ENCODE measurements around the gene MPZL1. TPM values are rescaled to one million over a fixed set of nuclear protein-coding genes. Genes with fewer than 3 reads are reported as not detected.
A peak's percentile ranks its signal among the peaks of the same experiment; 100 is the strongest.

Gene MPZL1
- total RNA-seq, 1 donor from 2014 or later, result 132 TPM

DNA sequence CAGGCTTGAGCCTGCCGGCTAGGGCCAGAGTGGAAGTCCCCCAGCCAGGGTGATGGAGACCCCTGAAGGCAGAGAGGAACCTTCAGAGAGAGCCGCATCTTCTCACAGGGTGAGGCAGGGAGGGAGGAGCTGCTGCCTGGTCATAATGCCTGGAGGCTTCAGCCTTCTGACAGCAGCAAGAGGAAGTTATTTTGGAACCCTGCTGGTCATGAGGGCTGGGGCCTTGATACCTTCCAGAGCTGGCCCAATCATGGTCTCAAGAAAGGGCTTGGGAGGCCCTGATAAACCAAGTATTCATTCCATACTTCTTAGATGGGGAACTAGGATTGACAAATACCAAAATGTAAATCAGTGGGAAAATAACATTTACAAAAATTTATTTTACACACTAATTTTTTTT, 26.6 kb upstream of the MPZL1 start:
- no peak for DNase-seq (ENCODE audit: low spot score)

DNA sequence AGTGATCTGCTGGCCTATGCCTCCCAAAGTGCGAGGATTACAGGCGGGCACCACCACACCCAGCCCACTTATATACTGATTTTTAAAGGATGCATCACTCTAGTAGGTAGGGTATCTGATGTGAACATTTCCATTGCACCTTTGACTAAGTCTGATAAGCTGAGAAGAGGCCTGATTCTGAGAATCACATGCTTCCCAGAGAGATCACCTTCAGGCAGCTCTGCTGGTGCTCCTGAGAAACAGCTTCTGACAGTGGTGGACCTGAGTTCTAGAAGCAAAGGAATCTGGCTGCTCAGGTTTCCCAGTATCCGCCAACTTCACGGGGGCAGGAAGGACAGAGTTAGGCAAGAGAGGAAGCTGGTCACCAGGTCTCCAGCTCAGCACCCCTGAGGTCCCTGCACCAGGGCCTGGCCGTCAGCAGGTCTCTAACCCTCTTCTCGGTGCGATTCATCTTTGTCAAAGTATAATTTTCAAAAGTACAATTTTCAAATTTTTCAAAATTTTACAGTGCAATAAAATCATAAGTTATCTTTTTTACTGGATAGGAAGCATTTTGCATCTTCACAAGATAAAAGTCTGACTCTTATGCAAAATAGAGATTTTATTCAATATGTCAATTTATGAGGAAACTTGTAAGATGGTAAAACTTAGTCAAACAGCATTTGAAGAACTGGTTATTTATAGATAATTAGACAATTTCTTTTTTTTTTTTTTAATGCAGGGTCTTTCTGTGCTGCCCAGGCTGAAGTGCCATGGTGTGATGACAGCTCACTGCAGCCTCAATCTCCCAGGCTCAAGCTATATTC, 25.8 kb upstream of the MPZL1 start:
- DNase-seq (ENCODE audit: low spot score), result no peak

DNA sequence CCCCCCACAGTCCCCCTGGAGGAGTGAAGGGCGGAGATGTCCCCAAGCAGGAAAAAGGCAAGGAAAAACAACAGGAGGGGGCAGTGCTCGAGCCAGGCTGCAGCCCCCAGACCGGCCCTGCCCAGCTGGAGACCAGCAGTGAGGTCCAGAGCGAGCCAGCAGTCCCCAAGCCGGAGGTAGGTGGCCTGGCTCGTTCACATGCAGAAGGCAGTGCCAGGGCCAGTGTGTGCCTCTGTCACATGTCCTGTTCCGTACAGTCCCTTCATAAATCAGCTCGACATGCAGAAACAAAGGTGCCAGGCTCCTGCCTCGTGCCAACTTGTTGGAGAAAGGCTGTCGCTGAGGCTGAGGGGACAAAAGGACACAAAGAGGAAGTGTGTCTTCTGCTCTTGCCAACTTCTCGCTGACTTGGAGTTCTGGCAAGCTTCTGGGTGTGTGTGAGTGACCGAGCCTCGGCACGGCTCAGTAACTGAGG, 24.1 kb upstream of the MPZL1 start:
- no peak for DNase-seq (ENCODE audit: low spot score)

DNA sequence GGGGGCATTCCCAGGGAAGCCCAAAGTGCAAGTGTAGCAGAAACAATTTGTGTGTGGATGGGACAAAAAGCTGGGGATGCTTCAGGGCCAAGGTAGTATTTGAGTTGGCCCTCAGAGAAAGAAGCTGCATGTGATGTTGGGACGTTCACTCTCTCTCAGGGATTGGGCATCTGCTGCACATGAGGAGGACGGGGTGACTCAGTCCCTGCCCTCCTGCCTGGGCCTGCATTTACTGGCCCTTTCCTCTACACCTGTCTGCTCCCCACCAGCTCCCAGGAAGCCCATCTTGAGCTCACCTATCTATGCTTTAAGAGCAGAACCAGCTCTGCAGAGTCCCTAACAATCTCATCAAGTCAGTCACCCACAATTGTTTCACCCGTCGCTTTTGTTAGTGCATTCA, 23.5 kb upstream of the MPZL1 start:
- no peak for DNase-seq (ENCODE audit: low spot score)

DNA sequence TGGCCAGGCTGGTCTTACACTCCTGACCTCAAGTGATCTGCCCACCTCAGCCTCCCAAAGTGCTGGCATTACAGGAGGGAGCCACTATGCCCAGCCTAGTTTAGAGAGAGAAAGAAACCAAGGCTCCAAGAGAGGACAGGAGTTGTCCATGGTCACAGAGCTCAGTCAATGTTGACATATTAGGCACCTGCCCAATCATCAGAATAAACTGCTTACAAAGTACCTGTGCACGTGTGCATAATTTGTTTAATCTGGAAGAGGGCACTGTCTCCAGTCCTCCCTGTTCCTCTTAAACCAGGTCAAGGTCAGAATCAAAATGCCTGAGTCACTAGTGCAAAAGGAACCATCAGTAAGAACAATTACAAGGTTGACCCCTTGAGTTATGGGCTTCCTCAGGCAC, 20.3 kb upstream of the MPZL1 start:
- DNase-seq (ENCODE audit: low spot score), result no peak

DNA sequence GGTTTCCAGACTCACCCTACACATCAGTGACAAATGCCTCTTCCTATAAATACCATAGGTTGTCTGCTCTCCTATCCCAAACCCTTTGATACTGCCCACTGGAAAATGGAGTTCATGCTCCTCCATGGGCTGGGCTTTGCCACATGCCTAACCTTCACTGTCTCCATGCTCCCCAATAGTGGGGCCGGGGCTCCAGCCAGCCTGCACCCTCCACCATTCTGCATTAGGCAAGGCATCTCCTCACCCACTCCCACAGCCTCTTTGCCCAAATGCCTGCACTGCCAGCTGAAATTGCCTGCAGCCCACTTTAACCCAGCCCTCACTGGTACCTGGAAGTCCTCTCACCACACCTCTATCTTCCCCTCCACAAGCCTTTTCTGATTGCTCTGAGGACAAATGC, 18.2 kb upstream of the MPZL1 start:
- no peak for DNase-seq (ENCODE audit: low spot score)

DNA sequence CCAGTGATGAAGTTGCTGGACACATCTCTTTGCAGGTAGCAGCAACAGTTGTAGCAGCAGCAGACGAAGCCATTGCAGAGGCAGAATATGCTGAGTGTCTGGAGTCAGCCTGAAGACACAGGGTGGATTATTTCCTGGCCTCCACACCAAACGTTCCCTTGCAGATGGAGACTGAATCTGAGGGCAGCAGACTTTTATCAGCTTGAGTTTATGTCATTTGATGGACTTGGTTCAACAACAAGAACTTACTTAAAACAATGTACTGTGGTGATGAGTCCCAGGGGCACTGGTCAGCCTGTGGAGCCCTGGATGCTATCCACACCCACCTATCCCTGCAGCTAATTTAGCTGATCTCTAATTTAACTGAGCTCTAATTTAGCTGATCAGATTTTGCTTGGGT, 17.1 kb upstream of the MPZL1 start:
- no peak for DNase-seq (ENCODE audit: low spot score)

DNA sequence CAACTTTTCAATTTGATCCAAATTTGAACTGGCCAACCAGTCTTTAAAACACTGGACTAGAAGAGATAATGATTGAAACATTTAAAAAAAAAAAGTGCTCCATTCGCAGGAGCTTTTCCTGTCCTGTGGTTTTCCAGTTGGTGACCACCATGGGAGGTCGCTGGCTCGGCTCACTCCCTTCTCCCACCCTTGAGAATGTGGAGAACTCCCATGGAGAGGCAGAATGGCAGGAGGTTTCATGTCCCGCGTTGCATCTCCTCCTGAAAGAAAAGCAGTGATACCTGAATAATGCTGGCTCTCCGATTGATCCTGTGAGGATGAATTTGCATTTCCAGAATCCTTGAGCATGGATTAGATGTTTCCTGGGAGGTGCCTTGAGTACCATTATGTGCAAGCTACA, 16.5 kb upstream of the MPZL1 start:
- no peak for DNase-seq (ENCODE audit: low spot score)

DNA sequence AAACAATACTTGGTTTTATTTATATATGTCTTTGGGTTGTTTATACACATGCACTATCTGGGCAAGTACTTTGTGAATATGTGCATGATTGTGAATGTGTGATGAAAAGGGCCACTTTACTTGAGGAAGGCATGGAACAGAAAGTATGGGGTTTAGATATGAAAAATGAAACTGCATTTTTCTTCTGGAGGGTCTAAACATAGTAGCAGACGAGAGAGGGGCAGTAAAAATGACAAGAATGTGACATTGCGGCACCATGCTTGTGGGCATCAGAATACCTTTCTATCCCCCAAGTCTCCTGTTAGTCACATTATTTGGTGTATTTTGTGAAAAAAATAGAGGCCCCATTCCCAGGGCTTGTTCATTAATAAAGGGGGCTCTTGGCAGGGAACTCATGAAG, 15.4 kb upstream of the MPZL1 start:
- no peak for DNase-seq (ENCODE audit: low spot score)

DNA sequence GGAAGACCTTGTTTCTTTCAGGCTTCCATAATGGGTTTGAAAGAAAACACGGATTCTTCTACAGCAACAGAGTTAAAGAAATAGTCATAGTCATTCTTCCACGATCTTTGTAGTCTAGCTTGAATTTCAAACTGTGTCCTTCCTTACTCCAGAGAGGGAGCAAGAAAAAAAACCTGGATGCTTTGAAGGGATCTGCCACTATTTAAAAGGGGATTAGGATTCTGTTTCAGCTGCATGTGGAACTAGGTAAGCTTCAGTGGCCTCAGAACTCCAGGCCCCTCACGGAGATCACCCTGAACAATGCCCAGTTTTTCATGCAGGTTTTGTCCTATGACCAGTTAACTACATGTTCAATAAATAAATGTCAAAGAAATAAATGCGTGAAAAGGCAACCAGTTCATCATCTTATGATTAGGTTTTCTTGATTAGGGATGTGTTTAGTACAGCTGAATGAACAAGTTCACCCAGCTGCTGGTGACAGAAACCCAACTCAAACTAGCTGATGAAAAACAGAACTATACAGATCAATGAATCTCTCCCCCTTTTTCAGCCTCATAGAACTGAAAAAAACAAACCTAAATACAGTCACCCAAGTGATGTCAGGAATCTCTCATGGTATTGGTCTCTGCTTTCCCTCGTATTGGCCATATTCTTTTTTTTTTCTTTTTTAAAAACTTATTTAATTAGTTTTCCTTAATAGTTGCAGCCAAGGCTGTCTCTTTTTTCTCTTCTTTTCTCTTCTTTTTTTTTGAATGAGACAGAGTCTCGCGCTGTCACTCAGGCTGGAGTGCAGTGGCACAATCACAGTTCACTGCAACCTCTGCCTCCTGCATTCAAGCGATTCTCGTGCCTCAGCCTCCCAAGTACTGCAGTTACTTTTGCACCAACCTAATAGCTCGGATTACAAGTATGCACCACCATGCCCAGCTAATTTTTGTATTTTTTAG, 14.6 kb upstream of the MPZL1 start:
- DNase-seq (ENCODE audit: low spot score), result no peak

DNA sequence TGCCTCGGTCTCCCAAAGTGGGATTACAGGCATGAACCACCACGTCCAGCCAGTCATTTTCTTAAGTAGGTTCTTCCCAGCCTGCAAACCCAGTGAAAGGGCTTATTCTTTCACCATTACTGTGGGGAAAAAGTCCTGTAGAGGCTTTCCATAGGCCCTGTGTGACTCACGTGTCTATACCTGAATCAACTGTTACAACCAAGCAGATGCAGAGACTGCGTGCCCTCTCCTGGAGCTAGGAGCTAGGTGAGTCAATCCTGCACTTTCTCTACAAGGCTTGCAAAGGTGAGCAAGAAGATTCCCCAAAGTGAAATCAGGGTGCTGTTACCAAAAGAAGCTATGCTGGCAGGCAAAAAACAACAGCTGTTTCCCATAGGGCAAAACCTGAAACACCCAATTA, 13.8 kb upstream of the MPZL1 start:
- DNase-seq (ENCODE audit: low spot score), result no peak

DNA sequence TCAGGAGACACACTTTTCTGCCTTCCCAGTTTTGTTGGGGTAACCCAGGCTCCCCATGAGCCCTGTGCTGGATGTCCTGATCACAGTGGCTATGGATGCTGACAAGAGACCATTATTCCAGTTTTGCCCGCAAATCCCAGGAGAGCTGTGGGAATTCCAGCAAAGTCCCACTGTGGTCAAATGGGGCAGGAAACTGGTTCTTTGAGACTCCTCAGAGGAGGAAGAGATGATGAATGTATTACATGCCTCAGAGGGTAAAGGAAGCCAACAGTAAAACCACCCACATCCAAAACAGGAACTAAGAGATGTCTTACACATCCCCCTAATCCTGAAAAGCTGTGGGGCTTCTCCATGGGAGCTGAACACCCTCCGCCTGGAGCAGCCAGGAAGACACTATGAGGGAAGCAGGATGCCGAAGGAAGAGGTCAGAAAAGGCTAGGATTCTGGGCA, 12.8 kb upstream of the MPZL1 start:
- no peak for DNase-seq (ENCODE audit: low spot score)

DNA sequence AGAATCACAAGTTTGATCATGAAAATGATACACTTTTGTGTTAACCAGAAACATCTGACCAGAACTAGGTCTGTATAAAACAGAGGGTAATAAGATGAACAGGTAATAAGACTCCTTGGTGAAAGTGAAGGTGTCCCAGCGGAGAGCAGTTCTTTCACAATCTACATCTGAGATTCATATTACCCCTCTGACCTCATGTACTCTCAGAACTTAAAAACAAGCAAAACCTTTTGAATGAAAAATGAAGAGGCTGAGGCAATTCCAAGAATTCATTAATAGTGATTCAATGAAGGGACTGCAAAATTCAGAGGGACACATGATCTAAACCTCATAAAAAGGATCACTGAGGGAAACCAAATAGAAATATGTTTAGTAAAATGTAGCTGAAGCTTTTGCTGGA, 10.9 kb upstream of the MPZL1 start:
- DNase-seq (ENCODE audit: low spot score), result no peak

DNA sequence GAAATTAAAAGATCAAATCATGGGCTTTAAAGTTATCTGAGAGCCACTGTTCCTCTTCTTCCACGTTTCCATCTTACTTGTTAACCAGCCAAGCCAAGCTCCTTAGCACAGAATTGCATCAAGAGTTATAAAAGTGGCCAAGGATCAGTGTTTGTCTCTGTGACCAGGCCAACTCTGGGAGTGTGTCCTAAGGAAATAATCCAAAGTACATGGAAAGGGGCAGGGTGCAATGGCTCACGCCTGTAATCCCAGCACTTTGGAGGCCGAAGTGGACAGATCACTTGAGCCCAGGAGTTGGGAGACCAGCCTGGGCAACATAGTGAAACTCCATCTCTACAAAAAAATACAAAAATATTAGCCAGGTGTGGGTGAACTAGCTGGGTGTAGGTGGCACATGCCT, 10.0 kb upstream of the MPZL1 start:
- DNase-seq (ENCODE audit: low spot score), result no peak

DNA sequence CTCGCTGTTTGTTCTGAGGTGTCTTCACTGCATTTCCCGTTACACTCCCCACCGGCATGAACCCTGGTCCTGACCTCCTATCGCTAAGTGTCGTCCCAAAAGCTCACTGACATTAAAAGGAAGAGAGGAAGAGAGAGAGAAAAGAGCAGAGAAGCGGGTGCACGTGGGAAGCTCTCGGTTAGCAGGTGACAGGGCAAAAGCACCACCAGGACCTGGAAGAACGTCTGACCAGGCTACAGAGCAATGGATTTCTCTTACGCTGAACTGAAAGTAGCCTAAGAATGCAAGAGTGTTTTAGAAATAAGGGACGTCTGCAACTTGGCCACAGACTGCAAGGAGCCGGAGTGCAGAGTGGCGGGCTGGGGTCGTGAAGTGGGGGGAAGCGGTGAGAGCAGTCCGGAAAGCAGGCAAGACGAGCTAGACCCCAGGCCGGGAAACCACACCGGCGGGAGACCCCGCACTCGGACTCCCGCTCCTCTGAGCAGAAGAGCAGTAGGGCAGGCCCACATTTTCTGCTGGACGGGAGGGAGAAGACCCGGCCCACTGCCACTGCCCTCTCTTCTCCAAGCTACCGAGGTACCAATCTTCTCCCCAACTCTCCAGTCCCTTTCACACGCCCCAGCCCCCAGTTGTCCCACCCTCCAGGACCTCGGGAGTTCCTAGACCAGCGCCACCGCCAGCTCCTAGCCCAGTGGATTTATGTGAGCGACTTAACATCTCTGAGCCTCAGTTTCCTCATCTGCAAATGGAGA, 8.3 kb upstream of the MPZL1 start:
- no peak for DNase-seq (ENCODE audit: low spot score)

DNA sequence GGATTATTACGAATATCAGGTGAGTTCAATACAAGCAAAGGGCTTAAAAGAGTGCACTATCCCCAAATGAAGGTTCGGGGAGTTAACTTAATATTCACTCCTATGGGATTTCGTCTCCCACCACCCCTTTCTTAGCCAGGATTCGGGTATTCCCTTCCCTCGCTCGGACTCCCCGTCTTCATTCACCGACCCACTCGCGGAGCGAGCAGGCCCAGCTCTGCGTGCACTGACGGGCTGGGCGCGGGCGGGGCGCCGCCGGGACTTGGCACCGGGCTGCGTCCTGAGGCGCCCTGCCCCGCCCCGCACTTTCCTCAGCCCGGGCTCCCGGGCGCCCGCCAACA, 7.7 kb upstream of the MPZL1 start:
- peak; percentile 94 for DNase-seq (ENCODE audit: low spot score)

DNA sequence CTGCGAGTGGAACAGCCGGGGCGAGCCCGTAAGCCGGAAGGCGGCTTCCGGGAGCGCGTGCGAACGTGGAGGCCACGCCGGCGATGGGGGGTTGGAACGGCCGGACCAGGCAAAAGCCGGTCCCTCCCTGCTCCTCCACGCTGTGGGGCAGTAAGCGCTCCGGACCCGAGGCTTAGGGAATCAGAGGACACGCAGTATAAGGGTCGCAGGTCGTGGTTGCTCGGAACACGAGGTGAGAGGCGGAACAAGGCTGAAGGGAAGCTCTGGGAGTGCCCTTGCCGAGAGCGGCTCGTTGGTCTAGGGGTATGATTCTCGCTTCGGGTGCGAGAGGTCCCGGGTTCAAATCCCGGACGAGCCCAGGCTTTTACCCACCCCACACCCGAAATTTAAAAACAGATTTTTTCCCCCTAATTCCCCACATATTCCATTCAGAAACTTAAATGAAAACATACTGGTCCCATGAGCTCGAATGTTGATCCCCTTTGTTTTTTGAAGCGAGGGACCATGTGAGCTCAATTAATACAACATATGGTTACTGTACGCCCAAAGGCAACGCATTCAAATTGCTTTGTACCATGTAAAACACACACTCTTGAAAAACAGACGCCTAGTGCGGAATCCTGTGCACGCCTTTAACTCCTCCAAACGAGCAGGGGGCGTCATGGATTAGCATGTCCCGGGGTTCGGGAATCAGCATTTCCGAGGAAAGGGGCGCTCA, 7.2 kb upstream of the MPZL1 start:
- DNase-seq (ENCODE audit: low spot score), result peak; percentile 97

DNA sequence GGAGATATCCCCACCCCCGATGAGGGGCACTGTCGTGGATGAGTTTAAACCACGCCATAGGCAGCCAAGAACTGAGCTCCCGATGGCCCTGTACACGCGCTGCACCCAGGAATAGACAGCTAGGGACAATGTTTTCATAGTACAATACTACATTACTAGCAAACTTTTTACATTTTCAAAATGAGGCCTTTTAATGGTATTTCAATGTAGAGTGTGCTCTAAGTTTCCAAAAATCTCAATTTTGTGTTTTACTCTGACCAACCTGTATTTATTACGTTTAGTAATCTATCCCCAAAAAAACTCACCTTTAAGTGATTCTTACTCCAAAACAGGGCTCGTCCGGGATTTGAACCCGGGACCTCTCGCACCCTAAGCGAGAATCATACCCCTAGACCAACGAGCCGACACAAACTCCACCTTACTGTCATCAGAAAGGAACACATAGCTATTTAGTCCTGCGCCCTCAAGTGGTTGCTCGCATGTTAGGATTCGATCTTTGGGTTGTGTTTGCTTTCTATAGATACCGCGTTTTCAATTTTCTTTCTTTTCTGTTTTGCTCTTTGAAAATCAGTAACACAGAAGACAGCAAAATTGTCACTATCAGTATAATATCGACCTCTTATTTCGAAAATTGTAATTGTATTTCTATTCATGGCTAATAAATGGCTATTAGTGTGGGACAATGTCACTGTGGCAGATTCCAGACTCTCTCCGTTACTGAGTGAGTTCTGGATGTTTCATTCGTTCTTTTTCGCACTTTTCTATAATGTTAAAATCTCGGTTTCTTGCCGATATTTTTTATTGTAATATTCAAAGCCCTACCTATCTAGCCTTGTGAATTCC, 6.4 kb upstream of the MPZL1 start:
- no peak for DNase-seq (ENCODE audit: low spot score)

DNA sequence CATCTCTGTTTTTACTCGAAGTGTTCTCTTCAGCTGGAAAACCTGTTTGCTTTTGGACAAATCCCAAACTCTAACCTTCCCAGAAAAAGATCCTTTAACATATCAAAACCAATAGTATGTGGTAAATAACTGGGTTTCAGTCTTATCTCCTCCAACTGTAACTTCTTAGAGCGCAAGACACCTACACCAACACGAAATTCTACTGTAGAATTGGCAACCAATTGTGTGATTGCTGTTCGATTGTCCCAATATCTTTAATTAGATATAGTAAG, 5.8 kb upstream of the MPZL1 start:
- no peak for DNase-seq (ENCODE audit: low spot score)

DNA sequence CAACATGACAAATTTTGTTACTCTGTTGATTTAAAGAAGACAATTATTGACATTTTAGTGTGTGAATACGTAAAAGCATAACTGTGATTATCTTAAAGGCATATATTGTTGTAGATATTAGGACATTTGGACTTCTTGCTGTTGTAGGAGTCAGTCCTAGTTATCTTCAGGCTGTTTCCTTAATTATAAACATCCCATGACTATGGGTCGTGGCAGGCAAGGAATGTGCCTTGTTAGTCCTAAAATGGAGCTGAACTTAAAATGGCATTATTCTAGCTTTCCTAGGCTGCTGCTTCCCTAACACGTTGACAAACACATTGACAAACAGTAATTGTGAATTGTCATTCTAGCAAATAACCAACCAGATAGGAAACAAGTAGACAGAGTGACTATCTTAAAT, 4.4 kb upstream of the MPZL1 start:
- no peak for DNase-seq (ENCODE audit: low spot score)
